K562 (cell line): ENCODE data around the gene ZNF800. TPM values are rescaled to one million over a fixed set of nuclear protein-coding genes. Genes with fewer than 3 reads are reported as not detected.

Experiments used
- ATAC-seq: fragments of 200-7000 bp; cut with Tn5 transposase; 3 replicates; pipeline ENCODE4 v1.9.1; 2020; ENCODE audit warnings: moderate library complexity
- BruUV-seq: library from RNA; stranded (reverse); fragments of 400-500 nt; replicated peaks from 2 replicates; lab custom pipeline; 2021; lab: Mats Ljungman, UMichigan
- CTCF ChIA-PET: fragments of 300-600 bp; formaldehyde crosslinking; extraction: SDS; loops from one replicate; lab custom pipeline; 2021; ENCODE audit warnings: low intra/inter-chr PET ratio; lab: Yijun Ruan, JAX
- POLR2A ChIA-PET: fragments of 300-600, 350-650 bp; sonication (Branson Sonifier 250); formaldehyde crosslinking; extraction: SDS; loops from one replicate; lab custom pipeline; 2021; ENCODE audit warnings: antibody characterized with exemption, inconsistent platforms; lab: Yijun Ruan, JAX
- DNase-seq, 4 experiments: peaks; one replicate each; pipeline versions ENCODE4 v3.0.0 to v3.0.0-alpha.2; 2011 to 2018; ENCODE audit warnings: low spot score in 3 of 4, mixed read lengths in 3 of 4; ENCODE audit errors: extremely low read depth in 1 of 4
- FAIRE-seq: peaks from 2 replicates; lab custom pipeline; 2011; peaks lifted over from hg19 to GRCh38; lab: Jason Lieb, UNC
- H2AFZ ChIP-seq: 2 replicates; pipeline ENCODE4 v1.6.0; 2011; ENCODE audit warnings: low read depth, low read length, control low read depth, inconsistent platforms
- H3K27ac ChIP-seq: fragments of 200-600 bp; 3 replicates; pipeline ENCODE4 v1.8.0; 2011; ENCODE audit warnings: low read depth, mild to moderate bottlenecking, control low read depth, inconsistent platforms, low read length, moderate library complexity, mixed read lengths; ENCODE audit errors: extremely low read depth
- H3K27me3 ChIP-seq, 2 experiments: fragments of 300-600 bp in 1 of 2; 2 replicates in 1 of 2; 3 replicates in 1 of 2; pipeline versions ENCODE4 v1.6.0 to v1.8.0; 2011; ENCODE audit warnings: inconsistent platforms in 2 of 2, low read length in 2 of 2, mild to moderate bottlenecking in 1 of 2, mixed read lengths in 1 of 2, moderate library complexity in 1 of 2; ENCODE audit not compliant: control insufficient read depth in 2 of 2, insufficient read depth in 2 of 2
- H3K36me3 ChIP-seq: fragments of 300-600 bp; 3 replicates; pipeline ENCODE4 v1.8.0; 2011; ENCODE audit warnings: mild to moderate bottlenecking, low read length, inconsistent platforms; ENCODE audit not compliant: control insufficient read depth, insufficient read depth
- H3K4me1 ChIP-seq, 2 experiments: fragments of 200-600 bp in 1 of 2; replicated peaks in 1 of 2; 2 replicates in 1 of 2; 3 replicates in 1 of 2; pipeline versions ENCODE4 v1.5.1 to v1.8.0; 2011; ENCODE audit warnings: inconsistent platforms in 2 of 2, low read length in 2 of 2, mild to moderate bottlenecking in 1 of 2, mixed read lengths in 1 of 2, moderate library complexity in 1 of 2; ENCODE audit not compliant: control insufficient read depth in 2 of 2, insufficient read depth in 2 of 2
- H3K4me2 ChIP-seq: 2 replicates; pipeline ENCODE4 v1.6.1; 2011; ENCODE audit warnings: low read length, control low read depth, inconsistent platforms, mixed read lengths; ENCODE audit not compliant: insufficient read depth
- H3K4me3 ChIP-seq: fragments of 200-600 bp; sonication (generic), shearing (Covaris generic); 2 replicates; pipeline ENCODE4 v1.5.1; 2016; ENCODE audit warnings: control low read depth, inconsistent platforms
- H3K79me2 ChIP-seq: fragments of 200-600 bp; 3 replicates; pipeline ENCODE4 v1.8.0; 2011; ENCODE audit warnings: low read length, inconsistent platforms; ENCODE audit not compliant: control insufficient read depth, insufficient read depth
- H3K9ac ChIP-seq, 2 experiments: 2 replicates each; pipeline versions ENCODE4 v1.6.0 to v1.6.1; 2011; ENCODE audit warnings: low read depth in 2 of 2, low read length in 2 of 2, control low read depth in 1 of 2, inconsistent platforms in 1 of 2, mild to moderate bottlenecking in 1 of 2, mixed read lengths in 1 of 2; ENCODE audit not compliant: insufficient read depth in 1 of 2
- H3K9me1 ChIP-seq: one replicate; pipeline ENCODE4 v1.6.0; 2011; ENCODE audit warnings: inconsistent platforms, mild to moderate bottlenecking, low read length, moderate library complexity; ENCODE audit not compliant: control insufficient read depth, insufficient read depth
- H3K9me3 ChIP-seq: replicated peaks from 2 replicates; pipeline ENCODE4 v1.5.1; 2011; ENCODE audit warnings: low read depth, low read length, inconsistent platforms; ENCODE audit not compliant: control insufficient read depth, insufficient read depth
- H4K20me1 ChIP-seq: replicated peaks from 2 replicates; pipeline ENCODE4 v1.6.1; 2011; ENCODE audit warnings: low read length, inconsistent platforms, mixed read lengths; ENCODE audit not compliant: control insufficient read depth, insufficient read depth
- CBX8 ChIP-seq: fragments of 200-600 bp; sonication (generic); IDR thresholded peaks from 2 replicates; pipeline ENCODE4 v1.6.1; 2012; ENCODE audit warnings: borderline replicate concordance, mixed run types, low read depth, mild to moderate bottlenecking, moderate library complexity, mixed read lengths, low read length, control low read depth, inconsistent platforms; ENCODE audit not compliant: poor library complexity, severe bottlenecking; ENCODE audit errors: extremely low read depth
- GATAD2A ChIP-seq: fragments of 450-650 bp; IDR thresholded peaks from 2 replicates; pipeline ENCODE4 v1.6.1; 2017
- HDAC3 ChIP-seq: fragments of 450-650 bp; IDR thresholded peaks from 2 replicates; pipeline ENCODE4 v1.6.1; 2018; ENCODE audit warnings: borderline replicate concordance, mild to moderate bottlenecking, moderate library complexity; ENCODE audit not compliant: partially characterized antibody
- LARP7 ChIP-seq: fragments of 450-650 bp; IDR thresholded peaks from 2 replicates; pipeline ENCODE4 v1.6.1; 2016
- MEF2D ChIP-seq: conservative IDR thresholded peaks from 2 replicates; pipeline ENCODE4 v1.6.1; 2016; ENCODE audit warnings: low read depth, missing genetic modification characterization, missing compliant biosample characterization
- PHF20 ChIP-seq: fragments of 450-650 bp; IDR thresholded peaks from 2 replicates; pipeline ENCODE4 v1.6.1; 2018; ENCODE audit not compliant: partially characterized antibody
- RBM34 ChIP-seq: fragments of 200-400 bp; formaldehyde crosslinking; IDR thresholded peaks from 2 replicates; pipeline ENCODE4 v1.6.1; 2018; ENCODE audit warnings: low read length, borderline replicate concordance; ENCODE audit not compliant: insufficient read depth
- SUPT5H ChIP-seq: fragments of 450-650 bp; IDR thresholded peaks from 2 replicates; pipeline ENCODE4 v1.6.1; 2016
- TAF15 ChIP-seq: fragments of 200-400 bp; formaldehyde crosslinking; IDR thresholded peaks from 2 replicates; pipeline ENCODE4 v1.6.1; 2017; ENCODE audit warnings: mild to moderate bottlenecking, low read depth, low read length, moderate library complexity
- ZNF133 ChIP-seq: fragments of 250-450 bp; sonication (Bioruptor Pico); IDR thresholded peaks from 2 replicates; pipeline ENCODE4 v1.4.0; 2020; ENCODE audit warnings: mild to moderate bottlenecking
- ZNF197 ChIP-seq: fragments of 200-800 bp; sonication (Bioruptor generic); IDR thresholded peaks from 2 replicates; pipeline ENCODE4 v1.6.1; 2016; ENCODE audit warnings: low read depth, missing genetic modification characterization, missing compliant biosample characterization
- ZNF431 ChIP-seq: sonication (generic); formaldehyde crosslinking; IDR thresholded peaks from 2 replicates; pipeline ENCODE4 v1.8.0; 2022; ENCODE audit warnings: mild to moderate bottlenecking, missing genetic modification reagents
- WGBS: fragments of 100-300 bp; shearing (Covaris generic); methylation state at CpG from one replicate; pipeline ENCODE4 v1.1.6; 2016; ENCODE audit warnings: low coverage, mixed read lengths; ENCODE audit not compliant: insufficient coverage; ENCODE audit errors: missing lambda C conversion rate; 5-methylcytosine and 5-hydroxymethylcytosine counted together
- in situ Hi-C: fragments of 300-500 bp; cut with MboI; formaldehyde crosslinking; loops from 4 replicates; pipeline ENCODE4 v1.15.0; 2018; ENCODE audit warnings: inconsistent platforms, mixed read lengths
- intact Hi-C: fragments of 100-400 bp; cut with micrococcal nuclease; formaldehyde crosslinking; loops from 2 replicates; pipeline ENCODE4 v1.14.2; 2022
- polyA plus RNA-seq, 8 experiments: library from polyadenylated mRNA; depleted of rRNA in 4 of 8; stranded (reverse) in 5 of 8; unstranded in 3 of 8; fragments of >200 nt; fragmentation: Nextera tagmentation in 2 of 8; fragmentation: Illumina TruSeq in 1 of 8; extraction: Ambion mirVana in 2 of 8; extraction: Trizol in 1 of 8; gene quantifications; 2 replicates each; pipeline versions ENCODE4 v1.2.1 to v1.2.3, GENCODE V29; 2011 to 2014; ENCODE audit warnings: inconsistent platforms in 1 of 8, missing spikeins in 1 of 8
- total RNA-seq, 7 experiments: library from RNA; depleted of rRNA in 6 of 7; stranded (reverse); fragments of >200 nt in 6 of 7; fragmentation: Illumina TruSeq in 2 of 7; extraction: Trizol in 2 of 7; gene quantifications; 2 replicates each; pipeline versions ENCODE4 v1.2.1 to v1.2.3, GENCODE V29; 2011 to 2021; ENCODE audit warnings: low replicate concordance in 1 of 7
- TF ChIP-seq, protein P1 (sequence below): fragments of 450-650 bp; conservative IDR thresholded peaks from 2 replicates; pipeline ENCODE4 v1.6.1; 2016; ENCODE audit warnings: missing genetic modification characterization, low read depth, mild to moderate bottlenecking, missing compliant biosample characterization, moderate library complexity
- TF ChIP-seq, protein P2 (sequence below), 3 experiments: fragments of 200-800 bp in 1 of 3; sonication (Bioruptor generic) in 1 of 3; sonication (generic) in 1 of 3; formaldehyde crosslinking in 1 of 3; IDR thresholded peaks; 2 replicates each; pipeline versions ENCODE4 v1.6.1 to v1.8.0; 2016 to 2022; ENCODE audit warnings: mild to moderate bottlenecking in 2 of 3, missing compliant biosample characterization in 2 of 3, missing genetic modification characterization in 2 of 3, missing genetic modification reagents in 1 of 3

The ZNF800 gene
- total and polyA plus RNA-seq, 9 of the 15 experiments (the other 6 are each of a cell fraction or from before 2014, with no cell fraction given), result 7.5 to 58.3 (median 33.4) TPM

DNA sequence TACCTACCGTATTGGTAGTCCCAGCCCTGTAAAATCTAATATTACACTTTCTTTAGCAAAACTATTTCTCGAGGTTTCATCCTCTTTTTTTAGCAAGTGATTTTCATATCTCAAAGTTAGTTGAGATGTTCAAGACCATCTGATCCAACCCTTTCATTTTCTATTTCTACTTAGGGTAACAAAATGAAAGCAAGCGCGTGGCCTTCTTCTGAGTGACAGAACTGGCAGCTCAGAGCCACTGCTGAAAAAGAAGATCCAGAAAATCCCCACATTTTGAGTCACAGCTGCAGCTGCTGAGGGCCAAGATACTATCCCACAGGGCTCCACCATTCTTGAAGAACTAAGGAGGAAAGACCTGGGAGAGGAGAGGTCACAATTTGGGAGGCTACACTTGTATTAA is 24.8 kb upstream of the ZNF800 start (continued):
- TF ChIP-seq, protein P1, sequence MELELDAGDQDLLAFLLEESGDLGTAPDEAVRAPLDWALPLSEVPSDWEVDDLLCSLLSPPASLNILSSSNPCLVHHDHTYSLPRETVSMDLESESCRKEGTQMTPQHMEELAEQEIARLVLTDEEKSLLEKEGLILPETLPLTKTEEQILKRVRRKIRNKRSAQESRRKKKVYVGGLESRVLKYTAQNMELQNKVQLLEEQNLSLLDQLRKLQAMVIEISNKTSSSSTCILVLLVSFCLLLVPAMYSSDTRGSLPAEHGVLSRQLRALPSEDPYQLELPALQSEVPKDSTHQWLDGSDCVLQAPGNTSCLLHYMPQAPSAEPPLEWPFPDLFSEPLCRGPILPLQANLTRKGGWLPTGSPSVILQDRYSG, result no peak
- TF ChIP-seq SUPT5H, result no peak
- TF ChIP-seq HDAC3, result no peak
- no peak for TF ChIP-seq CBX8

DNA sequence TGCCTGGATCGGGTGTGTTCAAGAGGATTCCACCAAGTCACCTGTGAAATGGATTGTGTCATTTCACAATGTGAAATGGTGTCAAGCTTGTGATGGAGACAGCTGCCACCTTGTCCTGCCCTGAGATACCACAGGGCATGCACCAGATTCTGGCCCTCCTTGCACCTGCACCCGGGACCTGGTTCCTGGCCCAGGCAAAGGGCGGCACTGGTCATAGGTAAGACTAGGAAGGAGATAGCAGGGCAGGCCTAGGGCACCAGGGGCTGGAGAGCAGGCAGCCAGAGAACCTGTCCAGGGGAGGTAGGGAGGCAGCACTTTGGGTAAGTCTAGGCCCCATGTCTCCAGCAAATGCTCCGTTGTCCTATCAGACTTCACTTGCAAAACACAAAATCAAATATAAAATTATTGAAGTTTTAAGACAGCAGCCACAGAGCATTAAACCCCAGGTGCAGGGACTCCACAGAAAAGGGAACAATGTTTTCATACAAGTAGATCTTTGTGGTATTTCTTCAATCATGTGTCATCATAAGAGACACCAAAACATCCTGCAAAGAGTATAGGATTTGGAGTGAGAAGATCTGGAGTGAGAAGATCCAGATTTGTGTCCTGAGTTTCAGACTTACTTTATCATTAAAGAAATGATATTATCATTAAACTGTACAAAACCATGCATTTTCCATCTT is 22.7 kb upstream of the ZNF800 start:
- in situ Hi-C loops, result no loop called here
- H3K27me3 ChIP-seq, result peaks cover 6 to 14% of the 10 kb centered on the region in 2 experiments; a peak in 4 of 5 replicates
- H3K4me1 ChIP-seq, result no peaks in the 10 kb centered on the region
- no peak for ATAC-seq
- TF ChIP-seq RBM34, result no peak
- no peak for TF ChIP-seq LARP7
- no peak for TF ChIP-seq PHF20
- TF ChIP-seq ZNF431 (CRISPR knock-in tag), result no peak
- no peak for TF ChIP-seq ZNF197
- TF ChIP-seq ZNF133 (CRISPR knock-in tag), result no peak
- TF ChIP-seq GATAD2A, result no peak
- TF ChIP-seq TAF15, result no peak
- TF ChIP-seq, protein P2, sequence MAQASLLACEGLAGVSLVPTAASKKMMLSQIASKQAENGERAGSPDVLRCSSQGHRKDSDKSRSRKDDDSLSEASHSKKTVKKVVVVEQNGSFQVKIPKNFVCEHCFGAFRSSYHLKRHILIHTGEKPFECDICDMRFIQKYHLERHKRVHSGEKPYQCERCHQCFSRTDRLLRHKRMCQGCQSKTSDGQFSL (CRISPR knock-in tag; IDR thresholded peaks at IDR 0.05), result no peak
- TF ChIP-seq, protein P2 (tag; IDR thresholded peaks at IDR 0.05), result no peak
- no peak for TF ChIP-seq MEF2D (tag)
- H2AFZ ChIP-seq, result no peak overlapping the region
- intact Hi-C loops, result no loop called here
- ChIA-PET CTCF (no interaction called here), POLR2A (no interaction called here)
- H3K27ac ChIP-seq, result no peak overlapping the region
- no peak overlapping the region for H3K4me2 ChIP-seq
- H3K9me3 ChIP-seq, result no peaks in the 10 kb centered on the region
- H3K9ac ChIP-seq, result no peak overlapping the region
- H3K36me3 ChIP-seq, result no peaks in the 10 kb centered on the region
- H3K4me3 ChIP-seq, result no peak overlapping the region
- 0% methylated on average over 4 of the region's 4 CpGs for WGBS
- no peak for FAIRE-seq
- H3K79me2 ChIP-seq, result no peaks in the 10 kb centered on the region
- no peaks in the 10 kb centered on the region for H3K9me1 ChIP-seq
- no TSS peak for BruUV-seq
- no peak for DNase-seq
- H4K20me1 ChIP-seq, result no peaks in the 10 kb centered on the region
